ENCODE data around the gene CRELD1. TPM values are rescaled to one million over a fixed set of nuclear protein-coding genes. Genes with fewer than 3 reads are reported as not detected.

The CRELD1 gene
- total and polyA plus RNA-seq, 9 of the 15 experiments (the other 6 are each of a cell fraction or from before 2014, with no cell fraction given): 3.3 to 25.8 (median 16.5) TPM

GRCh38 chr3:9976721-9977709 lies 43.4 kb downstream of the CRELD1 start (continued):
- no peak for TF ChIP-seq U2AF1 (optimal IDR thresholded peaks at IDR 0.05; ENCODE audit: low read depth, low read length)
- TF ChIP-seq PPARD (CRISPR knock-in tag; IDR thresholded peaks at IDR 0.05): no peak
- no peak; the same call in 1 of the 2 replicates for TF ChIP-seq CLOCK (CRISPR knock-in tag; IDR thresholded peaks at IDR 0.05; ENCODE audit: borderline replicate concordance)
- peak; percentile 69 for TF ChIP-seq POLR2AphosphoS5 (IDR thresholded peaks at IDR 0.05; ENCODE audit: control insufficient read depth, insufficient read depth, low read depth, low read length)
- TF ChIP-seq ILK (tag; IDR thresholded peaks at IDR 0.05; ENCODE audit: borderline replicate concordance, low read depth): peak; percentile 67
- TF ChIP-seq ZMIZ1 (IDR thresholded peaks at IDR 0.05; ENCODE audit: low read depth in 2 of 2, low read length in 2 of 2): peak in 1 of 2 experiments; percentile 68; a peak in 2 of 4 replicates
- no peak for TF ChIP-seq USF2 (CRISPR knock-in tag; IDR thresholded peaks at IDR 0.05)
- no peak for TF ChIP-seq ZNF217 (CRISPR knock-in tag; IDR thresholded peaks at IDR 0.05)
- TF ChIP-seq TBP (optimal IDR thresholded peaks at IDR 0.05; ENCODE audit: low read depth, low read length): peak; percentile 66
- TF ChIP-seq JUNB (CRISPR knock-in tag; conservative IDR thresholded peaks at IDR 0.05): peak; percentile 68; the same call in 1 of the 2 replicates
- TF ChIP-seq SMARCA5 (IDR thresholded peaks at IDR 0.05): no peak
- no peak for TF ChIP-seq SRSF3 (IDR thresholded peaks at IDR 0.05; ENCODE audit: insufficient read depth, low read length)
- peak; percentile 25; the same call in 1 of the 2 replicates for TF ChIP-seq STAT5B (CRISPR knock-in tag; IDR thresholded peaks at IDR 0.05)
- no peak for TF ChIP-seq ELK3 (CRISPR knock-in tag; IDR thresholded peaks at IDR 0.05)
- no peak for TF ChIP-seq SNAPC5 (CRISPR knock-in tag; IDR thresholded peaks at IDR 0.05)
